Bronchial epithelial cell (primary cell): ENCODE data around the gene PTPN14. TPM values are rescaled to one million over a fixed set of nuclear protein-coding genes. Genes with fewer than 3 reads are reported as not detected.

Experiments
- DNase-seq: peaks from one replicate; pipeline ENCODE4 v3.0.0-alpha.2; 2010; ENCODE audit warnings: low read depth
- FAIRE-seq: peaks from 2 replicates; lab custom pipeline; 2011; peaks lifted over from hg19 to GRCh38; lab: Jason Lieb, UNC
- H3K27me3 ChIP-seq: 2 replicates; pipeline ENCODE4 v1.5.1; 2011; ENCODE audit warnings: low read length; ENCODE audit not compliant: control insufficient read depth, insufficient read depth
- H3K36me3 ChIP-seq: 2 replicates; pipeline ENCODE4 v1.5.1; 2011; ENCODE audit warnings: low read length; ENCODE audit not compliant: control insufficient read depth, insufficient read depth
- H3K4me3 ChIP-seq: 2 replicates; pipeline ENCODE4 v1.5.1; 2011; ENCODE audit warnings: mild to moderate bottlenecking, low read depth, low read length, control low read depth
- CTCF ChIP-seq: IDR thresholded peaks from 2 replicates; pipeline ENCODE4 v1.5.1; 2011; ENCODE audit warnings: mild to moderate bottlenecking, moderate library complexity, low read length, control low read depth, inconsistent platforms; ENCODE audit not compliant: insufficient read depth, severe bottlenecking
- total RNA-seq: library from RNA; depleted of rRNA; stranded (reverse); fragments of >200 nt; gene quantifications from 2 replicates; pipeline ENCODE4 v1.2.1, GENCODE V29; 2014

The PTPN14 gene
- total RNA-seq, 1 donor from 2014 or later: 28.4 TPM

DNA sequence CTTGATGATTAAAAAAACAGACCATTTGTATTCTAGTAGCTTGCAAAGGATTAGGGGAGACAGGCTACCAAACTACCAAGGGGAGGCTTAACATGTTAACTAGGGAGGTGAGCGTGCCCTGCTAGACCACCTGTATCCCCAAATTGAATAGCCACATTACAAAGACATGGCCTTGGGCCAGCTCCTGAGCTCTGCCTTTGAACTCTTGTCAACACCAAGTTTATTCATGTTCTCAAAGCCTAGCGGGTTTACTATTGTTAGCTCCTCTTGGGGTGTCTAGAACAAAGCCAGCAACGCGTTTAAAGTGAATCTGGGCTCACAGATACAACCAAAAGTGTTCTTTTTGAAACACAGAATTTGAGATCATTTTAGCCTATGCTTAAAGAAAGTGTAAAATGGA lies 234.1 kb downstream of the PTPN14 start:
- H3K4me3 ChIP-seq: no peak overlapping the region
- FAIRE-seq (no peak), DNase-seq (no peak)
- no peak for TF ChIP-seq CTCF
- H3K27me3 ChIP-seq: no peaks in the 10 kb centered on the region
- peaks cover 7% of the 10 kb centered on the region for H3K36me3 ChIP-seq

- no peak for TF ChIP-seq CTCF
- no peaks in the 10 kb centered on the region for H3K27me3 ChIP-seq
- no peak for FAIRE-seq
- peak; percentile 47 for DNase-seq
- peaks cover 9% of the 10 kb centered on the region for H3K36me3 ChIP-seq
- H3K4me3 ChIP-seq: no peak overlapping the region
Measured at GRCh38 chr1:214316593-214316992, 234.8 kb downstream of the PTPN14 start.

- H3K36me3 ChIP-seq: peaks cover 9% of the 10 kb centered on the region
- no peak for TF ChIP-seq CTCF
- no peaks in the 10 kb centered on the region for H3K27me3 ChIP-seq
- H3K4me3 ChIP-seq: no peak overlapping the region
- FAIRE-seq: no peak
- no peak for DNase-seq
Measured at GRCh38 chr1:214314178-214314843, 237.1 kb downstream of the PTPN14 start.

GRCh38 chr1:214312530-214313051 lies 238.8 kb downstream of the PTPN14 start:
- DNase-seq (no peak), FAIRE-seq (no peak)
- Histone ChIP-seq H3K27me3 (no peaks in the 10 kb centered on the region), H3K4me3 (no peak overlapping the region), H3K36me3 (peaks cover 3% of the 10 kb centered on the region)
- TF ChIP-seq CTCF: no peak

DNA sequence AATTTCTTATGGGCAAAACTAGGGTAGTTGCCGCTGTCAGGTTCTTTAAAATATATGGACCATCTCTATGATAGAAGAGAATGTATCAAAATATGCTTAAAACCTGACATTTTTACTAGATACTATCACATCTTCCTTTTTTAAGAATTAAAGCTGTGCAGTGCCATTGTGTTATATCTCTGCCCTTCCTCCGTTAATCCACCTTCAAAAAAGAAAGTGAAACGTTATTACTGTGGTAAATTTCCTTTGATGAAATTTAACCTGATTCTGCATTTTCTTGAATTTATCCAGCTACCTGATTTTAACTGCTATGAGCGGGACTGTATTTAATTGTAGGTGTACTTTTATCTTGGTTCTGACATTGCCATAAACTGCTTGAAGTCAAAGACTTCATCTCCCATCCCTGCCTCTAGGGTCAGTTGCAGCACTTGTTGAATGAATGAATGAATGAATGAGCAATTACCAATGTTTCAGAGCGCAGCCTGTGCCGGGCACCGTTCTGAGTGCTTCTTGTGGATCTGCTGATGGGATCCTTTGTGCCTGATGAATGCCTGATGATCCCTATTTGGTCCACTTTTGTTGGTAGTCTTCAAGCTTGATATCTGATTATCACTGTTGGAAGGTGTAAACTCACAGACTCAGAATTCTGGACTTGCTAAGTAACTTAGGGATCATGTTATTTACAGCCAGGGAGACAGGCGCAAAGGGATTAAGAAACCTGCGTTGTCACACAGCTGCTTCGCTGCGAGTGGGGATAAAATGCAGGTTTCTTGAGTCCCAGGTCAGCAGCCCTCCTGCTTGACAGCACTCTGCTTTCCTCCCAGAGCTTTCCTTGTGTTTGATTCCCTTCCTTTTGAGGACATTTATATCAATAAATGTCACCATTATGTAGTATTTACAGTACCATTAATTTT lies 240.4 kb downstream of the PTPN14 start:
- DNase-seq (no peak), FAIRE-seq (no peak)
- peaks cover 3% of the 10 kb centered on the region for H3K36me3 ChIP-seq
- TF ChIP-seq CTCF: no peak
- no peak overlapping the region for H3K4me3 ChIP-seq
- no peaks in the 10 kb centered on the region for H3K27me3 ChIP-seq
